ACC112 (cell line): ENCODE data around the gene PRUNE2.

Experiments
- H2AFZ ChIP-seq: fragments of 200-600 bp; sonication (generic); one replicate; pipeline ENCODE4 v1.6.0; 2017; ENCODE audit warnings: antibody characterized with exemption, low read length; ENCODE audit not compliant: unreplicated experiment
- H3K27ac ChIP-seq: fragments of 200-600 bp; sonication (generic); 2 replicates; pipeline ENCODE4 v1.5.1; 2014; ENCODE audit warnings: low read depth, mild to moderate bottlenecking, antibody characterized with exemption, low read length, moderate library complexity
- H3K27me3 ChIP-seq: fragments of 200-600 bp; sonication (generic); 2 replicates; pipeline ENCODE4 v1.6.1; 2014; ENCODE audit warnings: mild to moderate bottlenecking, antibody characterized with exemption, low read length, moderate library complexity, mixed read lengths; ENCODE audit not compliant: insufficient read depth
- H3K36me3 ChIP-seq: fragments of 200-600 bp; sonication (generic); 2 replicates; pipeline ENCODE4 v1.6.1; 2016; ENCODE audit warnings: mild to moderate bottlenecking, antibody characterized with exemption, low read length, moderate library complexity, mixed read lengths; ENCODE audit not compliant: insufficient read depth
- H3K4me1 ChIP-seq: fragments of 200-600 bp; sonication (generic); one replicate; pipeline ENCODE4 v1.6.1; 2016; ENCODE audit warnings: low read length, mixed read lengths; ENCODE audit not compliant: insufficient read depth, unreplicated experiment, control insufficient read depth
- H3K4me3 ChIP-seq: fragments of 200-600 bp; sonication (generic); 2 replicates; pipeline ENCODE4 v1.5.1; 2014; ENCODE audit warnings: mild to moderate bottlenecking, low read depth, low read length
- H3K79me2 ChIP-seq: fragments of 200-600 bp; sonication (generic); one replicate; pipeline ENCODE4 v1.6.0; 2016; ENCODE audit warnings: low read length; ENCODE audit not compliant: control insufficient read depth, unreplicated experiment, insufficient read depth

The PRUNE2 gene

GRCh38 chr9:76608575-76609273 lies 297.2 kb downstream of the PRUNE2 start:
- Histone ChIP-seq H2AFZ (no peak overlapping the region), H3K4me3 (no peak overlapping the region), H3K27ac (no peak overlapping the region), H3K27me3 (no peaks in the 10 kb centered on the region), H3K79me2 (no peaks in the 10 kb centered on the region), H3K36me3 (no peaks in the 10 kb centered on the region), H3K4me1 (peaks cover 5% of the 10 kb centered on the region)

- no peaks in the 10 kb centered on the region for H3K36me3 ChIP-seq
- H2AFZ ChIP-seq: no peak overlapping the region
- peaks cover 6% of the 10 kb centered on the region for H3K4me1 ChIP-seq
- no peak overlapping the region for H3K4me3 ChIP-seq
- no peaks in the 10 kb centered on the region for H3K27me3 ChIP-seq
- H3K79me2 ChIP-seq: no peaks in the 10 kb centered on the region
- no peak overlapping the region for H3K27ac ChIP-seq
These were observed 298.0 kb downstream of the PRUNE2 start for GRCh38 chr9:76607730-76608436.

- Histone ChIP-seq H3K27me3 (no peaks in the 10 kb centered on the region), H3K4me1 (peaks cover 6% of the 10 kb centered on the region), H3K4me3 (no peak overlapping the region), H3K79me2 (no peaks in the 10 kb centered on the region), H3K36me3 (no peaks in the 10 kb centered on the region), H3K27ac (no peak overlapping the region), H2AFZ (no peak overlapping the region)
These were observed 300.5 kb downstream of the PRUNE2 start for GRCh38 chr9:76605321-76605900.

- Histone ChIP-seq H3K4me1 (peaks cover 3% of the 10 kb centered on the region), H3K27me3 (no peaks in the 10 kb centered on the region), H3K36me3 (no peaks in the 10 kb centered on the region), H3K27ac (no peak overlapping the region), H3K79me2 (no peaks in the 10 kb centered on the region), H2AFZ (no peak overlapping the region), H3K4me3 (no peak overlapping the region)
These were observed 301.9 kb downstream of the PRUNE2 start for GRCh38 chr9:76603931-76604570.

GRCh38 chr9:76603448-76603895 lies 302.4 kb downstream of the PRUNE2 start:
- H3K79me2 ChIP-seq: no peaks in the 10 kb centered on the region
- no peaks in the 10 kb centered on the region for H3K36me3 ChIP-seq
- H3K4me3 ChIP-seq: no peak overlapping the region
- no peaks in the 10 kb centered on the region for H3K27me3 ChIP-seq
- H3K4me1 ChIP-seq: peaks cover 3% of the 10 kb centered on the region
- H2AFZ ChIP-seq: no peak overlapping the region
- H3K27ac ChIP-seq: peak overlapping the region; percentile 3; the same call in 1 of the 2 replicates

GRCh38 chr9:76602199-76602598 lies 303.7 kb downstream of the PRUNE2 start:
- Histone ChIP-seq H3K36me3 (no peaks in the 10 kb centered on the region), H3K27me3 (no peaks in the 10 kb centered on the region), H3K4me1 (peaks cover 3% of the 10 kb centered on the region), H3K79me2 (no peaks in the 10 kb centered on the region), H3K27ac (no peak overlapping the region), H3K4me3 (no peak overlapping the region), H2AFZ (no peak overlapping the region)

- Histone ChIP-seq H3K4me1 (peaks cover 8% of the 10 kb centered on the region), H3K79me2 (no peaks in the 10 kb centered on the region)
These were observed 305.8 kb downstream of the PRUNE2 start for GRCh38 chr9:76600007-76600615.

GRCh38 chr9:76598981-76599380 lies 306.9 kb downstream of the PRUNE2 start:
- Histone ChIP-seq H3K4me1 (peaks cover 7% of the 10 kb centered on the region), H3K79me2 (no peaks in the 10 kb centered on the region), H3K27me3 (no peaks in the 10 kb centered on the region), H3K4me3 (no peak overlapping the region), H2AFZ (no peak overlapping the region), H3K36me3 (no peaks in the 10 kb centered on the region), H3K27ac (no peak overlapping the region)

More at GRCh38 chr9:76600007-76600615, 305.8 kb downstream of the PRUNE2 start:
- H3K27ac ChIP-seq: no peak overlapping the region
- H2AFZ ChIP-seq: no peak overlapping the region
- no peaks in the 10 kb centered on the region for H3K36me3 ChIP-seq
- no peak overlapping the region for H3K4me3 ChIP-seq
- no peaks in the 10 kb centered on the region for H3K27me3 ChIP-seq

- Histone ChIP-seq H3K4me1 (peaks cover 4% of the 10 kb centered on the region), H3K27ac (no peak overlapping the region), H3K4me3 (no peak overlapping the region), H3K36me3 (no peaks in the 10 kb centered on the region), H2AFZ (no peak overlapping the region), H3K79me2 (no peaks in the 10 kb centered on the region), H3K27me3 (no peaks in the 10 kb centered on the region)
These were observed 310.3 kb downstream of the PRUNE2 start for GRCh38 chr9:76595645-76596044.

- H3K4me1 ChIP-seq: peaks cover 4% of the 10 kb centered on the region
- H3K79me2 ChIP-seq: no peaks in the 10 kb centered on the region
- no peaks in the 10 kb centered on the region for H3K36me3 ChIP-seq
- no peak overlapping the region for H3K27ac ChIP-seq
- H3K27me3 ChIP-seq: no peaks in the 10 kb centered on the region
- H3K4me3 ChIP-seq: no peak overlapping the region
- no peak overlapping the region for H2AFZ ChIP-seq
These were observed 311.0 kb downstream of the PRUNE2 start for GRCh38 chr9:76594764-76595424.
